Ovary (tissue), 9 donors: ENCODE data around the gene GYPB. TPM values are rescaled to one million over a fixed set of nuclear protein-coding genes. Genes with fewer than 3 reads are reported as not detected.
"Not testable (repeated sequence)": the region's sequence is repeated elsewhere in the genome, so short reads cannot be mapped to it uniquely, and the experiment has no call there.

Experiments used
- DNase-seq, 5 donors: peaks; one replicate each; pipeline ENCODE4 v3.0.0-alpha.2; 2019 to 2020
- H3K27ac ChIP-seq, 2 donors: fragments of 200-600 bp; one replicate each; pipeline versions ENCODE4 v1.5.1 to v1.8.0; 2019 to 2022
- H3K27me3 ChIP-seq: fragments of 200-600 bp; one replicate; pipeline ENCODE4 v1.8.0; 2022
- H3K36me3 ChIP-seq: fragments of 200-600 bp; sonication (generic); one replicate; pipeline ENCODE4 v1.5.1; 2019
- H3K4me1 ChIP-seq: one replicate; pipeline ENCODE4 v1.8.1; 2013; ENCODE audit warnings: mild to moderate bottlenecking, moderate library complexity; ENCODE audit not compliant: insufficient read depth
- H3K4me3 ChIP-seq: fragments of 200-600 bp; sonication (generic); one replicate; pipeline ENCODE4 v1.5.1; 2017
- H3K9me3 ChIP-seq, 2 donors: fragments of 200-600 bp in 1 of 2; sonication (generic) in 1 of 2; one replicate each; pipeline versions ENCODE4 v1.5.1 to v1.8.1; 2013 to 2019; ENCODE audit warnings: mild to moderate bottlenecking in 1 of 2, moderate library complexity in 1 of 2
- WGBS, 3 donors: extraction: QIAGEN DNeasy Blood & Tissue Kit in 1 of 3; methylation state at CpG; one replicate each; pipeline versions ENCODE4 v1.1.5 to v1.1.7; 2013 to 2017; 5-methylcytosine and 5-hydroxymethylcytosine counted together
- intact Hi-C, 4 donors: fragments of 100-400 bp; cut with DNase I; formaldehyde crosslinking; loops; one replicate each; pipeline versions ENCODE4 v1.11.0 to v1.15.1; 2022 to 2023
- polyA plus RNA-seq, 2 donors: library from polyadenylated mRNA; stranded (reverse); fragments of 200-250 nt in 1 of 2; fragments of 350-450 nt in 1 of 2; fragmentation: Illumina TruSeq in 1 of 2; extraction: RNeasy Lipid Tissue Mini Kit (QIAGEN cat#74804) in 1 of 2; gene quantifications; one replicate each; pipeline ENCODE4 v1.2.3, GENCODE V29; 2013 to 2014
- total RNA-seq, 7 donors: library from RNA; depleted of rRNA in 2 of 7; stranded (reverse); fragments of >200 nt in 2 of 7; fragmentation: NEBNext Ultra II Directional in 3 of 7; extraction: Animal tissue kit (Norgen Biotek cat#: 25700) in 3 of 7; gene quantifications; one replicate each; pipeline versions ENCODE4 v1.1.0 to v1.2.4, GENCODE V29; 2016 to 2023
- donor health status: DM: no; HTN: no; CAD: no; lungs with moderate emphysema.
- donor health status: DM: no; HTN: no; CAD: no.
- donor health status: Bipolar disorder and iron deficiency.
- donor health status: DM: yes; HTN: yes; CAD: no.
- donor health status: DM: no; HTN: no; CAD: no.
- donor health status: DM: yes; HTN: yes; CAD: no.

The GYPB gene
- total and polyA plus RNA-seq, 9 donors: not detected

GRCh38 chr4:143947493-143947892 lies 71.7 kb downstream of the GYPB start:
- H3K4me1 ChIP-seq, H3K36me3 ChIP-seq, H3K27ac ChIP-seq, H3K9me3 ChIP-seq, DNase-seq, intact Hi-C loops, H3K27me3 ChIP-seq, H3K4me3 ChIP-seq: not testable (repeated sequence)
- 53 to 80% (median 73%) methylated on average over 1 of the region's 1 CpG for WGBS, 3 donors

Other genes with a start within 250 kb of the GYPB start
- not detected for gene GYPE, start 113.8 kb downstream of the GYPB start, total RNA-seq
- gene GYPE, start 113.8 kb downstream of the GYPB start, polyA plus RNA-seq: under 1 TPM; 0.07 to 0.28 TPM
- under 1 TPM in 1 of 7 donors, not detected in 6; 0.38 TPM for gene GYPA, start 121.3 kb upstream of the GYPB start, total RNA-seq
- not detected for gene GYPA, start 121.3 kb upstream of the GYPB start, polyA plus RNA-seq